Measurements from ENCODE around the gene SLC23A3. TPM values are rescaled to one million over a fixed set of nuclear protein-coding genes. Genes with fewer than 3 reads are reported as not detected.

The SLC23A3 gene
- total and polyA plus RNA-seq, 10 of the 15 experiments (the other 5 are each of a cell fraction or from before 2014, with no cell fraction given) = 0.07 to 1.0 (median 0.40) TPM; not detected in 1

DNA sequence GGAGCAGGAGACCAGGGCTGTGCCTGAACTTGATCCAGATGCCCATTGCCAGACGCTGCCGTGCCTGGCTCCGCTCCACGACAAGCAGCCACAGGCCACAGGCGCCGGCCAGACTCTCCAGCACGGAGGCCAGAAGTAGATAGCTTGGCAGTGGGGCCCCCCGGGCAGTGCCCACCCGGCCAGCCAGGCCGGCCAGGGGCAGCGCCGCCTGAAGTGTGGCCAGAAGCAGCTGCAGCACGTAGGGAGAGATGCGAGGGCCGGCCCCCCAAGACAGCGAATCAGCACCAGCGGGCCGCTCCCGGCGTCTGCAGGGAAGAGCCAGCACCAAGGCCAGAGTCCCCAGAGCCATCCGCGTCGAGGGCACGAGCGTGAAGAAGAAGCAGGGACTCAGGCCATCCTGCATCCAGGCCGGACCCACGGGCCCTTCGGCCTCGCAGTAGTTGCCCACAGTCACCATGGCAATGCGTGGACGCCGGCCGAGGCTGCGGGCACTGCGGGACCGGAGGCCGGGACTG lies 48.4 kb upstream of the SLC23A3 start (continued):
- TF ChIP-seq, protein P1, sequence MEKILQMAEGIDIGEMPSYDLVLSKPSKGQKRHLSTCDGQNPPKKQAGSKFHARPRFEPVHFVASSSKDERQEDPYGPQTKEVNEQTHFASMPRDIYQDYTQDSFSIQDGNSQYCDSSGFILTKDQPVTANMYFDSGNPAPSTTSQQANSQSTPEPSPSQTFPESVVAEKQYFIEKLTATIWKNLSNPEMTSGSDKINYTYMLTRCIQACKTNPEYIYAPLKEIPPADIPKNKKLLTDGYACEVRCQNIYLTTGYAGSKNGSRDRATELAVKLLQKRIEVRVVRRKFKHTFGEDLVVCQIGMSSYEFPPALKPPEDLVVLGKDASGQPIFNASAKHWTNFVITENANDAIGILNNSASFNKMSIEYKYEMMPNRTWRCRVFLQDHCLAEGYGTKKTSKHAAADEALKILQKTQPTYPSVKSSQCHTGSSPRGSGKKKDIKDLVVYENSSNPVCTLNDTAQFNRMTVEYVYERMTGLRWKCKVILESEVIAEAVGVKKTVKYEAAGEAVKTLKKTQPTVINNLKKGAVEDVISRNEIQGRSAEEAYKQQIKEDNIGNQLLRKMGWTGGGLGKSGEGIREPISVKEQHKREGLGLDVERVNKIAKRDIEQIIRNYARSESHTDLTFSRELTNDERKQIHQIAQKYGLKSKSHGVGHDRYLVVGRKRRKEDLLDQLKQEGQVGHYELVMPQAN (conservative IDR thresholded peaks at IDR 0.05) = peak; percentile 94
- TF ChIP-seq CBFB (IDR thresholded peaks at IDR 0.05; ENCODE audit: low read depth) = no peak
- TF ChIP-seq, protein P2, sequence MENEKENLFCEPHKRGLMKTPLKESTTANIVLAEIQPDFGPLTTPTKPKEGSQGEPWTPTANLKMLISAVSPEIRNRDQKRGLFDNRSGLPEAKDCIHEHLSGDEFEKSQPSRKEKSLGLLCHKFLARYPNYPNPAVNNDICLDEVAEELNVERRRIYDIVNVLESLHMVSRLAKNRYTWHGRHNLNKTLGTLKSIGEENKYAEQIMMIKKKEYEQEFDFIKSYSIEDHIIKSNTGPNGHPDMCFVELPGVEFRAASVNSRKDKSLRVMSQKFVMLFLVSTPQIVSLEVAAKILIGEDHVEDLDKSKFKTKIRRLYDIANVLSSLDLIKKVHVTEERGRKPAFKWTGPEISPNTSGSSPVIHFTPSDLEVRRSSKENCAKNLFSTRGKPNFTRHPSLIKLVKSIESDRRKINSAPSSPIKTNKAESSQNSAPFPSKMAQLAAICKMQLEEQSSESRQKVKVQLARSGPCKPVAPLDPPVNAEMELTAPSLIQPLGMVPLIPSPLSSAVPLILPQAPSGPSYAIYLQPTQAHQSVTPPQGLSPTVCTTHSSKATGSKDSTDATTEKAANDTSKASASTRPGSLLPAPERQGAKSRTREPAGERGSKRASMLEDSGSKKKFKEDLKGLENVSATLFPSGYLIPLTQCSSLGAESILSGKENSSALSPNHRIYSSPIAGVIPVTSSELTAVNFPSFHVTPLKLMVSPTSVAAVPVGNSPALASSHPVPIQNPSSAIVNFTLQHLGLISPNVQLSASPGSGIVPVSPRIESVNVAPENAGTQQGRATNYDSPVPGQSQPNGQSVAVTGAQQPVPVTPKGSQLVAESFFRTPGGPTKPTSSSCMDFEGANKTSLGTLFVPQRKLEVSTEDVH (IDR thresholded peaks at IDR 0.05; ENCODE audit: low read depth, partially characterized antibody) = no peak
- TF ChIP-seq, protein P3, sequence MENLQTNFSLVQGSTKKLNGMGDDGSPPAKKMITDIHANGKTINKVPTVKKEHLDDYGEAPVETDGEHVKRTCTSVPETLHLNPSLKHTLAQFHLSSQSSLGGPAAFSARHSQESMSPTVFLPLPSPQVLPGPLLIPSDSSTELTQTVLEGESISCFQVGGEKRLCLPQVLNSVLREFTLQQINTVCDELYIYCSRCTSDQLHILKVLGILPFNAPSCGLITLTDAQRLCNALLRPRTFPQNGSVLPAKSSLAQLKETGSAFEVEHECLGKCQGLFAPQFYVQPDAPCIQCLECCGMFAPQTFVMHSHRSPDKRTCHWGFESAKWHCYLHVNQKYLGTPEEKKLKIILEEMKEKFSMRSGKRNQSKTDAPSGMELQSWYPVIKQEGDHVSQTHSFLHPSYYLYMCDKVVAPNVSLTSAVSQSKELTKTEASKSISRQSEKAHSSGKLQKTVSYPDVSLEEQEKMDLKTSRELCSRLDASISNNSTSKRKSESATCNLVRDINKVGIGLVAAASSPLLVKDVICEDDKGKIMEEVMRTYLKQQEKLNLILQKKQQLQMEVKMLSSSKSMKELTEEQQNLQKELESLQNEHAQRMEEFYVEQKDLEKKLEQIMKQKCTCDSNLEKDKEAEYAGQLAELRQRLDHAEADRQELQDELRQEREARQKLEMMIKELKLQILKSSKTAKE (IDR thresholded peaks at IDR 0.05; ENCODE audit: low read depth, poor library complexity, severe bottlenecking) = no peak
- no peak for TF ChIP-seq YY1 (IDR thresholded peaks at IDR 0.05; ENCODE audit: low read depth, low read length)
- TF ChIP-seq, protein P4, sequence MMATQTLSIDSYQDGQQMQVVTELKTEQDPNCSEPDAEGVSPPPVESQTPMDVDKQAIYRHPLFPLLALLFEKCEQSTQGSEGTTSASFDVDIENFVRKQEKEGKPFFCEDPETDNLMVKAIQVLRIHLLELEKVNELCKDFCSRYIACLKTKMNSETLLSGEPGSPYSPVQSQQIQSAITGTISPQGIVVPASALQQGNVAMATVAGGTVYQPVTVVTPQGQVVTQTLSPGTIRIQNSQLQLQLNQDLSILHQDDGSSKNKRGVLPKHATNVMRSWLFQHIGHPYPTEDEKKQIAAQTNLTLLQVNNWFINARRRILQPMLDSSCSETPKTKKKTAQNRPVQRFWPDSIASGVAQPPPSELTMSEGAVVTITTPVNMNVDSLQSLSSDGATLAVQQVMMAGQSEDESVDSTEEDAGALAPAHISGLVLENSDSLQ (IDR thresholded peaks at IDR 0.05) = no peak
- TF ChIP-seq, protein P5, sequence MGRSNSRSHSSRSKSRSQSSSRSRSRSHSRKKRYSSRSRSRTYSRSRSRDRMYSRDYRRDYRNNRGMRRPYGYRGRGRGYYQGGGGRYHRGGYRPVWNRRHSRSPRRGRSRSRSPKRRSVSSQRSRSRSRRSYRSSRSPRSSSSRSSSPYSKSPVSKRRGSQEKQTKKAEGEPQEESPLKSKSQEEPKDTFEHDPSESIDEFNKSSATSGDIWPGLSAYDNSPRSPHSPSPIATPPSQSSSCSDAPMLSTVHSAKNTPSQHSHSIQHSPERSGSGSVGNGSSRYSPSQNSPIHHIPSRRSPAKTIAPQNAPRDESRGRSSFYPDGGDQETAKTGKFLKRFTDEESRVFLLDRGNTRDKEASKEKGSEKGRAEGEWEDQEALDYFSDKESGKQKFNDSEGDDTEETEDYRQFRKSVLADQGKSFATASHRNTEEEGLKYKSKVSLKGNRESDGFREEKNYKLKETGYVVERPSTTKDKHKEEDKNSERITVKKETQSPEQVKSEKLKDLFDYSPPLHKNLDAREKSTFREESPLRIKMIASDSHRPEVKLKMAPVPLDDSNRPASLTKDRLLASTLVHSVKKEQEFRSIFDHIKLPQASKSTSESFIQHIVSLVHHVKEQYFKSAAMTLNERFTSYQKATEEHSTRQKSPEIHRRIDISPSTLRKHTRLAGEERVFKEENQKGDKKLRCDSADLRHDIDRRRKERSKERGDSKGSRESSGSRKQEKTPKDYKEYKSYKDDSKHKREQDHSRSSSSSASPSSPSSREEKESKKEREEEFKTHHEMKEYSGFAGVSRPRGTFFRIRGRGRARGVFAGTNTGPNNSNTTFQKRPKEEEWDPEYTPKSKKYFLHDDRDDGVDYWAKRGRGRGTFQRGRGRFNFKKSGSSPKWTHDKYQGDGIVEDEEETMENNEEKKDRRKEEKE (IDR thresholded peaks at IDR 0.05) = no peak
- TF ChIP-seq EED (IDR thresholded peaks at IDR 0.05; ENCODE audit: low read depth) = no peak
- TF ChIP-seq PAX5 (IDR thresholded peaks at IDR 0.05; ENCODE audit: borderline replicate concordance, low read depth, low read length) = no peak
- TF ChIP-seq, protein P6, sequence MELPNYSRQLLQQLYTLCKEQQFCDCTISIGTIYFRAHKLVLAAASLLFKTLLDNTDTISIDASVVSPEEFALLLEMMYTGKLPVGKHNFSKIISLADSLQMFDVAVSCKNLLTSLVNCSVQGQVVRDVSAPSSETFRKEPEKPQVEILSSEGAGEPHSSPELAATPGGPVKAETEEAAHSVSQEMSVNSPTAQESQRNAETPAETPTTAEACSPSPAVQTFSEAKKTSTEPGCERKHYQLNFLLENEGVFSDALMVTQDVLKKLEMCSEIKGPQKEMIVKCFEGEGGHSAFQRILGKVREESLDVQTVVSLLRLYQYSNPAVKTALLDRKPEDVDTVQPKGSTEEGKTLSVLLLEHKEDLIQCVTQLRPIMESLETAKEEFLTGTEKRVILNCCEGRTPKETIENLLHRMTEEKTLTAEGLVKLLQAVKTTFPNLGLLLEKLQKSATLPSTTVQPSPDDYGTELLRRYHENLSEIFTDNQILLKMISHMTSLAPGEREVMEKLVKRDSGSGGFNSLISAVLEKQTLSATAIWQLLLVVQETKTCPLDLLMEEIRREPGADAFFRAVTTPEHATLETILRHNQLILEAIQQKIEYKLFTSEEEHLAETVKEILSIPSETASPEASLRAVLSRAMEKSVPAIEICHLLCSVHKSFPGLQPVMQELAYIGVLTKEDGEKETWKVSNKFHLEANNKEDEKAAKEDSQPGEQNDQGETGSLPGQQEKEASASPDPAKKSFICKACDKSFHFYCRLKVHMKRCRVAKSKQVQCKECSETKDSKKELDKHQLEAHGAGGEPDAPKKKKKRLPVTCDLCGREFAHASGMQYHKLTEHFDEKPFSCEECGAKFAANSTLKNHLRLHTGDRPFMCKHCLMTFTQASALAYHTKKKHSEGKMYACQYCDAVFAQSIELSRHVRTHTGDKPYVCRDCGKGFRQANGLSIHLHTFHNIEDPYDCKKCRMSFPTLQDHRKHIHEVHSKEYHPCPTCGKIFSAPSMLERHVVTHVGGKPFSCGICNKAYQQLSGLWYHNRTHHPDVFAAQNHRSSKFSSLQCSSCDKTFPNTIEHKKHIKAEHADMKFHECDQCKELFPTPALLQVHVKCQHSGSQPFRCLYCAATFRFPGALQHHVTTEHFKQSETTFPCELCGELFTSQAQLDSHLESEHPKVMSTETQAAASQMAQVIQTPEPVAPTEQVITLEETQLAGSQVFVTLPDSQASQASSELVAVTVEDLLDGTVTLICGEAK (IDR thresholded peaks at IDR 0.05; ENCODE audit: borderline replicate concordance) = peak; percentile 27; the same call in 1 of the 2 replicates
